Right ventricle myocardium inferior (tissue), 1 donor: ENCODE results near the gene PNMA6A. TPM values are rescaled to one million over a fixed set of nuclear protein-coding genes. Genes with fewer than 3 reads are reported as not detected.
"Not testable (repeated sequence)": the region's sequence is repeated elsewhere in the genome, so short reads cannot be mapped to it uniquely, and the experiment has no call there.

Experiments
- ATAC-seq: fragments of 200-7000 bp; cut with Tn5 transposase; one replicate; pipeline ENCODE4 v1.9.1; 2020; ENCODE audit warnings: mild to moderate bottlenecking, moderate library complexity
- DNase-seq: peaks from one replicate; pipeline ENCODE4 v3.0.0; 2021; ENCODE audit errors: missing footprints
- intact Hi-C: fragments of 100-400 bp; cut with DNase I; formaldehyde crosslinking; loops from one replicate; pipeline ENCODE4 v1.11.0; 2022
- long read RNA-seq: library from polyadenylated mRNA; unstranded; transcript quantifications from one replicate; pipeline ENCODE4 v2.0.0, GENCODE V29; 2021
- total RNA-seq: library from RNA; stranded (reverse); fragmentation: NEBNext Ultra II Directional; extraction: Animal tissue kit (Norgen Biotek cat#: 25700); gene quantifications from one replicate; pipeline ENCODE4 v1.2.1, GENCODE V29; 2021
- donor health status: DM: no; HTN: yes; CAD: no; lungs with severe emphysema.

Gene PNMA6A
- total RNA-seq = 2.2 TPM
- long read RNA-seq, partial matches to known transcripts = 0 of 2 reads
- long read RNA-seq, other reads (novel, unspliced or antisense) = 0 of 2 reads

GRCh38 chrX:153071909-153072583, at the start of gene PNMA6A:
Gene PNMA6A, plus strand, starts transcription at chrX:153072454. Its CDS starts 609 bp downstream, at chrX:153073063.
- intact Hi-C loops, DNase-seq: not testable (repeated sequence)
- peak; percentile 75 for ATAC-seq

- ATAC-seq, intact Hi-C loops: not testable (repeated sequence)
Observed at GRCh38 chrX:153026501-153026900, 45.8 kb upstream of the PNMA6A start.

GRCh38 chrX:153028487-153028886, 43.8 kb upstream of the PNMA6A start:
- intact Hi-C loops = not testable (repeated sequence)

More at GRCh38 chrX:153026501-153026900, 45.8 kb upstream of the PNMA6A start:
- not testable (repeated sequence) for DNase-seq

GRCh38 chrX:153029162-153029561, 43.1 kb upstream of the PNMA6A start:
- intact Hi-C loops = no loop called here
- no peak for DNase-seq
- ATAC-seq = no peak

More at GRCh38 chrX:153028487-153028886, 43.8 kb upstream of the PNMA6A start:
- ATAC-seq, DNase-seq: not testable (repeated sequence)

GRCh38 chrX:153029875-153030274, 42.4 kb upstream of the PNMA6A start:
- DNase-seq = no peak
- no peak for ATAC-seq
- intact Hi-C loops = no loop called here

GRCh38 chrX:153030801-153031200, 41.5 kb upstream of the PNMA6A start:
- ATAC-seq = no peak
- no peak for DNase-seq
- intact Hi-C loops = no loop called here

- intact Hi-C loops = no loop called here
- peak; percentile 89 for ATAC-seq
- peak; percentile 89 for DNase-seq
Observed at GRCh38 chrX:153032397-153033118, 39.7 kb upstream of the PNMA6A start.

GRCh38 chrX:153049093-153049492, 23.2 kb upstream of the PNMA6A start:
- no peak for ATAC-seq
- intact Hi-C loops = no loop called here
- DNase-seq = no peak

- intact Hi-C loops = no loop called here
- ATAC-seq (no peak), DNase-seq (no peak)
Observed at GRCh38 chrX:153052534-153052933, 19.7 kb upstream of the PNMA6A start.

- ATAC-seq (no peak), DNase-seq (no peak)
- intact Hi-C loops = no loop called here
Observed at GRCh38 chrX:153055871-153056749, 16.1 kb upstream of the PNMA6A start, which contains the start of gene PNMA3. Gene PNMA3, plus strand, starts transcription at chrX:153056470. Its CDS starts 586 bp downstream, at chrX:153057056.

GRCh38 chrX:153057281-153057680, 15.0 kb upstream of the PNMA6A start:
- intact Hi-C loops = no loop called here
- ATAC-seq (no peak), DNase-seq (no peak)

- DNase-seq (no peak), ATAC-seq (no peak)
- intact Hi-C loops = no loop called here
Observed at GRCh38 chrX:153059191-153060094, 12.8 kb upstream of the PNMA6A start.

- DNase-seq (no peak), ATAC-seq (no peak)
- intact Hi-C loops = no loop called here
Observed at GRCh38 chrX:153060095-153060445, 12.2 kb upstream of the PNMA6A start.

- intact Hi-C loops = no loop called here
- no peak for ATAC-seq
- no peak for DNase-seq
Observed at GRCh38 chrX:153061732-153062131, 10.5 kb upstream of the PNMA6A start.

GRCh38 chrX:153063315-153063714, 8.9 kb upstream of the PNMA6A start:
- no peak for DNase-seq
- ATAC-seq = no peak
- intact Hi-C loops = no loop called here

GRCh38 chrX:153064061-153064460, 8.2 kb upstream of the PNMA6A start:
- ATAC-seq (no peak), DNase-seq (no peak)
- intact Hi-C loops = no loop called here

GRCh38 chrX:153065389-153065788, 6.9 kb upstream of the PNMA6A start:
- ATAC-seq (no peak), DNase-seq (no peak)
- intact Hi-C loops = no loop called here

- intact Hi-C loops, ATAC-seq, DNase-seq: not testable (repeated sequence)
Observed at GRCh38 chrX:153066402-153066801, 5.9 kb upstream of the PNMA6A start.
